NCI-H2196 treated with DMSO at 0.1 percent for 48 hours (cell line): Measurements from ENCODE around the gene LMF1.

Experiments
- DNase-seq: peaks from one replicate; lab custom pipeline; 2025; ENCODE audit not compliant: unreplicated experiment; lab: John Stamatoyannopoulos, UW

The LMF1 gene

GRCh38 chr16:817001-817906 lies 153.5 kb downstream of the LMF1 start:
- DNase-seq = no peak

GRCh38 chr16:815861-816260 lies 154.9 kb downstream of the LMF1 start:
- DNase-seq = no peak

- DNase-seq = no peak
Observed at GRCh38 chr16:814974-815373, 155.8 kb downstream of the LMF1 start.

GRCh38 chr16:813916-814412 lies 156.8 kb downstream of the LMF1 start:
- no peak for DNase-seq

GRCh38 chr16:813204-813915 lies 157.4 kb downstream of the LMF1 start:
- no peak for DNase-seq

GRCh38 chr16:808085-808386 lies 162.7 kb downstream of the LMF1 start:
- DNase-seq = no peak

GRCh38 chr16:807347-808084 lies 163.3 kb downstream of the LMF1 start:
- peak; percentile 64 for DNase-seq

GRCh38 chr16:805474-805873 lies 165.3 kb downstream of the LMF1 start:
- no peak for DNase-seq

- no peak for DNase-seq
Observed at GRCh38 chr16:804193-805048, 166.4 kb downstream of the LMF1 start.

- no peak for DNase-seq
Observed at GRCh38 chr16:803754-804080, 167.1 kb downstream of the LMF1 start.
